Nephron progenitor cell (in vitro differentiated cells): ENCODE data around the gene IL15.
"Not testable (repeated sequence)": the region's sequence is repeated elsewhere in the genome, so short reads cannot be mapped to it uniquely, and the experiment has no call there.

ENCODE experiments used
- DNase-seq: peaks from one replicate; pipeline ENCODE4 v3.0.0; 2021
- H3K27ac Mint-ChIP-seq: 2 replicates; pipeline ENCODE4 v1.8.0; 2021; ENCODE audit warnings: mild to moderate bottlenecking, moderate library complexity, mixed read lengths
- H3K27me3 Mint-ChIP-seq: 2 replicates; pipeline ENCODE4 v1.8.0; 2021; ENCODE audit warnings: mild to moderate bottlenecking, low read depth, mixed read lengths; ENCODE audit not compliant: poor library complexity
- H3K36me3 Mint-ChIP-seq: 2 replicates; pipeline ENCODE4 v1.8.0; 2021; ENCODE audit warnings: low read depth, mixed read lengths
- H3K4me1 Mint-ChIP-seq: 2 replicates; pipeline ENCODE4 v1.8.0; 2021; ENCODE audit warnings: mixed read lengths
- H3K4me3 Mint-ChIP-seq: 2 replicates; pipeline ENCODE4 v1.8.0; 2021; ENCODE audit warnings: mild to moderate bottlenecking, moderate library complexity, mixed read lengths
- H3K9me3 Mint-ChIP-seq: 2 replicates; pipeline ENCODE4 v1.8.0; 2021; ENCODE audit warnings: mild to moderate bottlenecking, moderate library complexity, mixed read lengths
- CTCF ChIP-seq: fragments of 200-600 bp; sonication (generic); IDR thresholded peaks from 2 replicates; pipeline ENCODE4 v1.5.0; 2021; ENCODE audit warnings: antibody characterized with exemption

The IL15 gene

GRCh38 chr4:141636082-141636770 is at the start of gene IL15:
Gene IL15 (plus strand): TSS chr4:141636583. CDS start chr4:141719465, 82,882 bp downstream.
- Mint-ChIP-seq H3K4me3 (peak within 1 kb of the TSS; percentile 88), H3K36me3 (no peaks in the 10 kb centered on the region), H3K27me3 (peaks cover 67% of the 10 kb centered on the region), H3K4me1 (peaks cover 7% of the 10 kb centered on the region), H3K9me3 (no peaks in the 10 kb centered on the region), H3K27ac (no peak within 1 kb of the TSS)
- DNase-seq = peak; percentile 52
- TF ChIP-seq CTCF = no peak

GRCh38 chr4:141587897-141588296 is 48.5 kb upstream of the IL15 start:
- no peak for DNase-seq
- H3K36me3 Mint-ChIP-seq = no peaks in the 10 kb centered on the region
- TF ChIP-seq CTCF = no peak

GRCh38 chr4:141595531-141595930 is 40.9 kb upstream of the IL15 start:
- Mint-ChIP-seq H3K36me3 (no peaks in the 10 kb centered on the region), H3K4me3 (no peak overlapping the region), H3K27ac (no peak overlapping the region), H3K4me1 (peaks cover 16% of the 10 kb centered on the region), H3K27me3 (no peaks in the 10 kb centered on the region), H3K9me3 (peaks cover 14% of the 10 kb centered on the region)
- DNase-seq = no peak
- no peak for TF ChIP-seq CTCF

More at GRCh38 chr4:141587897-141588296, 48.5 kb upstream of the IL15 start:
- no peaks in the 10 kb centered on the region for H3K4me1 Mint-ChIP-seq
- H3K9me3 Mint-ChIP-seq = peaks cover 14% of the 10 kb centered on the region
- no peak overlapping the region for H3K27ac Mint-ChIP-seq
- H3K4me3 Mint-ChIP-seq = no peak overlapping the region
- no peaks in the 10 kb centered on the region for H3K27me3 Mint-ChIP-seq

GRCh38 chr4:141599853-141600252 is 36.5 kb upstream of the IL15 start:
- H3K9me3 Mint-ChIP-seq = no peaks in the 10 kb centered on the region
- no peak for DNase-seq
- H3K4me1 Mint-ChIP-seq = peaks cover 15% of the 10 kb centered on the region
- no peaks in the 10 kb centered on the region for H3K36me3 Mint-ChIP-seq
- no peak overlapping the region for H3K4me3 Mint-ChIP-seq
- peaks cover 3% of the 10 kb centered on the region for H3K27me3 Mint-ChIP-seq
- no peak overlapping the region for H3K27ac Mint-ChIP-seq
- no peak for TF ChIP-seq CTCF

GRCh38 chr4:141604683-141605082 is 31.7 kb upstream of the IL15 start:
- H3K4me3 Mint-ChIP-seq, H3K36me3 Mint-ChIP-seq, H3K27ac Mint-ChIP-seq, H3K27me3 Mint-ChIP-seq, H3K9me3 Mint-ChIP-seq, H3K4me1 Mint-ChIP-seq, DNase-seq: not testable (repeated sequence)

GRCh38 chr4:141605425-141605856 is 30.9 kb upstream of the IL15 start:
- DNase-seq = no peak
- Mint-ChIP-seq H3K4me3 (no peak overlapping the region), H3K27me3 (peaks cover 7% of the 10 kb centered on the region), H3K27ac (no peak overlapping the region), H3K4me1 (no peaks in the 10 kb centered on the region), H3K36me3 (no peaks in the 10 kb centered on the region), H3K9me3 (no peaks in the 10 kb centered on the region)
- TF ChIP-seq CTCF = no peak
